ENCODE results near the gene MAP6D1.

Gene MAP6D1

GRCh38 chr3:183833516-183833915 lies 8.1 kb upstream of the MAP6D1 start:
- DNase-seq (ENCODE audit: extremely low read depth, low read depth) = no peak
- TF ChIP-seq CTCF (IDR thresholded peaks at IDR 0.05; ENCODE audit: low read depth, low read length) = no peak

- TF ChIP-seq CTCF (IDR thresholded peaks at IDR 0.05; ENCODE audit: low read depth, low read length) = no peak
- DNase-seq (ENCODE audit: extremely low read depth, low read depth) = no peak
Observed at GRCh38 chr3:183830187-183830586, 4.8 kb upstream of the MAP6D1 start.

GRCh38 chr3:183829466-183829865 lies 4.1 kb upstream of the MAP6D1 start:
- no peak for DNase-seq (ENCODE audit: extremely low read depth, low read depth)
- TF ChIP-seq CTCF (IDR thresholded peaks at IDR 0.05; ENCODE audit: low read depth, low read length) = no peak

GRCh38 chr3:183828538-183828870 lies 3.1 kb upstream of the MAP6D1 start:
- TF ChIP-seq CTCF (IDR thresholded peaks at IDR 0.05; ENCODE audit: low read depth, low read length) = no peak
- no peak for DNase-seq (ENCODE audit: extremely low read depth, low read depth)

GRCh38 chr3:183827809-183828537 lies 2.6 kb upstream of the MAP6D1 start:
- no peak for DNase-seq (ENCODE audit: extremely low read depth, low read depth)

GRCh38 chr3:183826448-183827250 lies 1.3 kb upstream of the MAP6D1 start:
- no peak for DNase-seq (ENCODE audit: extremely low read depth, low read depth)
- TF ChIP-seq CTCF (IDR thresholded peaks at IDR 0.05; ENCODE audit: low read depth, low read length) = no peak

More at GRCh38 chr3:183827809-183828537, 2.6 kb upstream of the MAP6D1 start:
- no peak for TF ChIP-seq CTCF (IDR thresholded peaks at IDR 0.05; ENCODE audit: low read depth, low read length)

GRCh38 chr3:183824761-183825455 lies 469 bp downstream of the MAP6D1 start:
- DNase-seq (ENCODE audit: extremely low read depth, low read depth) = no peak
- no peak for TF ChIP-seq CTCF (IDR thresholded peaks at IDR 0.05; ENCODE audit: low read depth, low read length)
